HG03066 (cell line): ENCODE measurements around the gene LMF1.
"Not testable (repeated sequence)": the region's sequence is repeated elsewhere in the genome, so short reads cannot be mapped to it uniquely, and the experiment has no call there.

Experiments used
- ATAC-seq: cut with Tn5 transposase; IDR thresholded peaks from one replicate; pipeline ENCODE4 v1.9.1; 2021; ENCODE audit warnings: low read depth; ENCODE audit not compliant: unreplicated experiment

Gene LMF1

DNA sequence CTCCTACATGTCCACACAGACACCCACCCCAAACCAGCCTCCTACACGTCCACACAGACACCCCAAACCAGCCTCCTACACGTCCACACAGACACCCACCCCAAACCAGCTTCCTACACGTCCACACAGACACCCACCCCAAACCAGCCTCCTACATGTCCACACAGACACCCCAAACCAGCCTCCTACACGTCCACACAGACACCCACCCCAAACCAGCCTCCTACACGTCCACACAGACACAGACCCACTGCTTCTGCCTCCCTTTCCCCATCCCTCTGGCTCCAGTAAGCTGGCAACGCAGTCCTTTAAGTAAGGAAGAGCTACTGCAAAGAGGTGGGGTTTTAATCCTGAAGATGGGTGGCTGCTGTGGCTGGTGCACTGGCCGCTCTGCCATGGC is 17.0 kb downstream of the LMF1 start:
- not testable (repeated sequence) for ATAC-seq

GRCh38 chr16:952321-952720 is 18.5 kb downstream of the LMF1 start:
- ATAC-seq, result no peak

DNA sequence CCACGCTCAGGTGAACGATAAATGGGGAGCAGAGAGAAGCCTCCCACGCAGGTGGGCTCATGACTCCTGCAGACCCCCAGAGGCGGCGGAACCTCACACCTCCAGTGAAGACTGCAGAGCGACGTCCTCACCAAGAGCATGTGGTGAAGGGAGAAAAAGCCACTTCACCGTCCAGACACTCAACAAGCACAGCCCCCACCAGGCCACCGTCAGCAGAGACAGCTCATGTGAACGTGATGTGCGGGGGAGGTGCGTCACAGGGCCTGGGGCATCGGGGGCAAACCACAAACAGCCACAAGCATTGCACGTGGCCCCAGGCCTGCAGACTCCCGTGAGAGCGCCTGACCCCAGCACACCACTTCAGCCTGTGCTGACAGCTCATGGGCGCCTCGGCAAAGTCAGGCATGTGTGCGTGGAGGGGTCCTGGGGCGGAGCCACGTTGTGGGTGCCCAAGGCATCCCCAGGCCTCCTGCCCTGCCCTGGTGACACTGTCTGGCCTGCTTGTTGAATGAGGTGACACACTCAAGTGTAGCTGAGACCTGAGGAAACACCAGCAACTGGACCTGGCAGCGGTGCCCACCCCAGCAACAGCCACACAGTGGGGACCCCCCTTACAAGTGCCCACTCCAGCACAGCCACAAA is 19.0 kb downstream of the LMF1 start:
- ATAC-seq, result no peak

- not testable (repeated sequence) for ATAC-seq
Measured at GRCh38 chr16:950733-951573, 19.8 kb downstream of the LMF1 start.

- not testable (repeated sequence) for ATAC-seq
Measured at GRCh38 chr16:948767-949166, 22.0 kb downstream of the LMF1 start.

GRCh38 chr16:947922-948303 is 22.9 kb downstream of the LMF1 start:
- not testable (repeated sequence) for ATAC-seq

DNA sequence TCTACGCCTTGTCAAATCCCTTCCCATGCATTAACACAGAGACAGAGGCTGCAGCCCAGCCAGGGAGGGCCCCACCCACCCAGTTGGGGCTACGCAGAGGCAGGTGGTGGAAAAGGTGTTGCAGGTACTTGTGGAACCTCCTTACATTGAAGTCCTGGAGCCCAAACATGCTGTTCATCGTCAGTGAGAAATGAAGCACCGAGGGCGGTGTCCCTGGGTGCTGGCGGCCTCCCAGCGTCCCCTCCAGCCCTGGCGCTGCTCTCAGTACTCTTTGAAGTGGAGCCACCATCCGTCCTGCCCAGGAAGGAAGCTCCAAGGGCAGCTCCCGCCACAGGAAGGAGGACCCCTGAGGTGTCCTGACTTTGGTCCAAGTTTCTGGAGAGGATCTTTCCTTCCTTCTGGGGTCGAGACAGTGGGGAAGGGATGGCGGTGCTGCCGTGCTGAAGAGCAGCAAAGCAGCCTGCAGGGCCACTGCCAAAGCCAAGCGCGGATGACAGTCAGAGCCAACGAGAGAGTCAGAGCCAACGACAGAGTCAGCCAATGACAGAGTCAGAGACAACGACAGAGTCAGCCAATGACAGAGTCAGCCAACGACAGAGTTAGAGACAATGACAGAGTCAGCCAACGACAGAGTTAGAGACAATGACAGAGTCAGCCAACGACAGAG is 23.4 kb downstream of the LMF1 start:
- no peak for ATAC-seq

DNA sequence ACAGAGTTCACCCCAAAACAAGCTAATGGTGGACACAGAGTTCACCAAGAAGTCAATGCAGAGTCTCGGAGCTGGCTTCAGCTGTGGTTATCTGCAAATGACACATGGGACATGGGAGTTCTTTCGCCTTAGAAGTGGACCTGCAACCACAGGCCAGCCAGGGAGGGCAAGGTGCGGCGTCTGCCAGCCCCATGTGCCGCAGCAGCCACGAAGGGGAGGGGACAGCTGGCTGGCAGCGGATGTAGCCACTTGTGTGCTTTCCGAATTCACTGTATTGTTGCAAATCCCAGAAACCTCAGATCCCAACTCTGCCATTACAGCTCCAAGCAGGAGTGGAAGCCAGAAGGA is 24.8 kb downstream of the LMF1 start:
- no peak for ATAC-seq

DNA sequence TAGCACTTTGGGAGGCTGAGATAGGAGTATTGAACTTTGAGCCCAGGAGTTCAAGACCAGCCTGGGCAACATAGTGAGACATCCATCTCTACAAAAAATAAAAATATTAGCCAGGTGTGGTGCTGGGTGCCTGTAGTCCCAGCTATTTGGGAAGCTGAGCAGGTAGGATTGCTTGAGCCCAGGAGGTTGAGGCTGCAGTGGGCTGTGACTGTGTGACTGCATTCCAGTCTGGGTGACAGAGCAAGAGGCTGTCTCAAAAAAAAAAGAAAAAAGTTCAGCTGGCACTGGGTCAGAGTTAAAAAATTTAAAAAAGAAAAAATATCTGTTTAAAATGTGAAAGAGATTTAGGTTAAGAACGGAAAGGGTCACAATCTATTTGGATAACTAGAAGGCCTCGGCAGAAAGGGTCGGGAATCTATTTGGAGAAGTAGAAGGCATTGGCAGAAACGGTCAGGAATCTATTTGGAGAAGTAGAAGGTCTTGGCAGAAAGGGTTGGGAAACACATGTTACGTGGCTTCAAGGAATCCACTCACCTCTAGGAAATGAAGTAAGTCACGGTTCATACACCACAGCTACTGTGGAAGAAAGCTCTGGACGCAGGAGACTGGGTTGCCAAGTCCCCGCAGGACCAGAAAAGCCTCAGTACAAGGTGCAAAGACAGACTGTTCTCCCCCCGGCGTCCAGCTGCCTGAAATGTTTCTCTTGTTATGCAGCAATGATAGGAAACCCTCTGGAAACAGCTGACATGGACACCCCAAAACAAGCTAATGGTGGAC is 25.3 kb downstream of the LMF1 start:
- ATAC-seq, result no peak

- ATAC-seq, result no peak
Measured at GRCh38 chr16:943971-944370, 26.8 kb downstream of the LMF1 start.

DNA sequence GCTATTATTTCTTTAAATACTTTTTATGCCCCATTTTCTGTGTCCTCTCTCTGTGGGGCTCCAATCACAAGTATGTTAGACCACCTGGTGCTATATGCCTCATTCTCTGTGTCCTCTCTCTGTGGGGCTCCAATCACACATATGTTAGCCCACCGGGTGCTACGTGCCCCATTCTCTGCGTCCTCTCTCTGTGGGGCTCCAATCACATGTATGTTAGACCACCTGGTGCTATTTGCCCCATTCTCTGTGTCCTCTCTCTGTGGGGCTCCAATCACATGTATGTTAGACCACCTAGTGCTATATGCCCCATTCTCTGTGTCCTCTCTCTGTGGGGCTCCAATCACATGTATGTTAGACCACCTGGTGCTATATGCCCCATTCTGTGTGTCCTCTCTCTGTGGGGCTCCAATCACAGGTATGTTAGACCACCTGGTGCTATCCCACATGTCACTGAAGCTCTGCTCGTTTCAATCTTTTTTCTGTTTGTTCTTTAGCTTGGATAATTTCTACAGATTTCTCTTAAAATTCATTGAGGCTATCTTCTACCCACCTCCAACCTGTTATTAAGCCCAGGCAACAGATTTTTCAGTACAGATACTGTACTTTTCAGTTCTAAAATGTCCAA is 28.2 kb downstream of the LMF1 start:
- ATAC-seq, result no peak

DNA sequence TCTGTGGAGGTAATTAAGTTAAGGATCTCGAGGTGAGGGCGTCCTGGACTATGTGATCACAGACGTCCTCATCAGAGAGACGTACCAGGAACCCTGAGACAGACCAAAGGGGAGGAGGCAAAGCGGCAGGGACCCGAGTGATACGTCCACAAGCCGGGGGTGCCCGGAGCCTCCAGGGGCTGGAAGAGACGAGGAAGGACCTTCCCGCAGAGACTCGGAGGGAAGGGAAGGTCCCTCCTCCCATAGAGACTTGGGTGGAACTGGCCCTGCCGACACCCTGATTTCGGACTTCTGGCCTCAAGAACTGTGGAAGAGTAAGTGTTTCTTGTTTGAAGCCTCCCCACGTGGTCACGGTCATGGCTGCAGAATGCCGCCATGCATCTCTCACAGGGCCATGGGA is 30.8 kb downstream of the LMF1 start:
- ATAC-seq, result no peak

- no peak for ATAC-seq
Measured at GRCh38 chr16:939311-939710, 31.5 kb downstream of the LMF1 start.

- ATAC-seq, result no peak
Measured at GRCh38 chr16:938752-939151, 32.0 kb downstream of the LMF1 start.

DNA sequence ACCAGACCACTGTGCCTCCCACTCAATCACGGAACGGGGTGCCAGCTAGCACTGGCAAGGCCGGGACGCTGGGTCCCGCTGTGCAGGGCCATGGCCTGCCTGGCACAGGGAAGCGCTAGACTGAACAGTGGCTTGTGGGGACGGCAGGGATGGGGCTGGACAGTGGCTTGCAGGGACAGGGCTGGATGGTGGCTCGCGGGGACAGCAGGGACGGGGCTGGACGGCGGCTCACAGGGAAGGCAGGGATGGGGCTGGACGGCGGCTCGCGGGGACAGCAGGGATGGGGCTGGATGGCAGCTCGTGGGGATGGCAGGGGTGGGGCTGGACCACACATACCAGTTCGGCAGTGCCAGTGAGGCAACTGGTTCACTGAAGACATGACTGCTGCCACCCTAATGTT is 32.6 kb downstream of the LMF1 start:
- no peak for ATAC-seq

GRCh38 chr16:937723-938122 is 33.1 kb downstream of the LMF1 start:
- ATAC-seq, result no peak

GRCh38 chr16:937311-937710 is 33.5 kb downstream of the LMF1 start:
- ATAC-seq, result no peak

DNA sequence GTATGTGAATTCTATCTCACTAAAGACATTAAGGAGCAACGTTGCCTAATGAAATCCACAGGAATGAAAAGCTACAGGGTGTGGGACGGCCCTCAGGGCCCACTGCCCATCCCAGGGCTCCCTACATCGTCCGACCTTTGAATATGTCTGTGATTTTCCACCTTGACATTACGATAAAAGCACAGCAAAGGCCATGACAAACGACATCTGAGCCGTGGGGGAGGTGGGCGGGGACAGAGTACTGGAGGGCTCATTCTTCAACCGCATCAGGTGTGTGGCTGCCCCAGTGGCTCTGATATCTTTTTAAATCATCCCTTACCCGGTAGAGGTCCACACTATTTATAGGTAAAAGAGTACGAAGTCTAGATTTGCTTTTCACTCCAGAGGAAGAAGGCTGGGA is 35.1 kb downstream of the LMF1 start:
- no peak for ATAC-seq

GRCh38 chr16:934178-934577 is 36.6 kb downstream of the LMF1 start:
- ATAC-seq, result no peak

DNA sequence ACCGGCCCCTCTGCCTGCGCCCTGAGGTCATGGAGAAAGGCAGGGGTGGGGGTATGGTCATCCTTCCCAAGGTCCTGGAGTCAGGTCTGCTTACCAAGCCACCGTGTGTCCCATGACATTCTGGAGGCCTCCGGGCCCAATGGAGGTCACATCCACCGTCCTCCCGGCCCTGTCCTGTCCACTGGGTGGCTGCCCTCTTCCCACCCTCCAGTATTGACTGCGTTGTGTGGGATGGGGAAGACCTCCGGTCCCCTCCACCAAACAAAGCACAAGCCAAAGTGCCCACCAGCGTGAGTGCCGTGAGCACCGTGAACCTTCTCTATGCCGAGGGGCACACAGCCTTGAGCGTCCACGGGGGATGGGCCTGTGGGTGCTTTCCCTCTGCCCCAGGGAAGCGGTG is 37.2 kb downstream of the LMF1 start:
- no peak for ATAC-seq
